NCI-H2171 (cell line): ENCODE data around the gene PDE7B.

Source experiments
- DNase-seq: peaks from one replicate; lab custom pipeline; 2025; lab: John Stamatoyannopoulos, UW

PDE7B gene

GRCh38 chr6:135890876-135891275 is 39.4 kb downstream of the PDE7B start:
- DNase-seq: no peak

DNA sequence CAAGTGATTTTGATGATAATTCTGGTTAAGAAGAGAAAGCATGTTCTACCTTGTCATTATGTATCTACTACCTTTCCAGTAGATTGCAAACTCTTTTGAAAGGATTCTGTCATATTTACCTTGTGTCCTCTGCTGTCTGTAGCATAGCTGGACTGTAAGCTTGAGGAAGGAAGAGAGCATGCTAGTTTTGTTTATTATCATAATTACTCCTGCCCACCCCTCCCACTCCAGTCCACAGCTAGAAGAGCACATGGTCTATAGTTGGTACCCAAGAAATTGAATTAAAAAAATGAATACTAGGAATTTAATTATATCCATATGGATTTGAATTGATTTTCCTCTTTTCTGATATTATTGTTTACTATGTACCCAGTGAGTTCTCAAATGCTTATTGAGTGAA is 40.2 kb downstream of the PDE7B start:
- DNase-seq: no peak

DNA sequence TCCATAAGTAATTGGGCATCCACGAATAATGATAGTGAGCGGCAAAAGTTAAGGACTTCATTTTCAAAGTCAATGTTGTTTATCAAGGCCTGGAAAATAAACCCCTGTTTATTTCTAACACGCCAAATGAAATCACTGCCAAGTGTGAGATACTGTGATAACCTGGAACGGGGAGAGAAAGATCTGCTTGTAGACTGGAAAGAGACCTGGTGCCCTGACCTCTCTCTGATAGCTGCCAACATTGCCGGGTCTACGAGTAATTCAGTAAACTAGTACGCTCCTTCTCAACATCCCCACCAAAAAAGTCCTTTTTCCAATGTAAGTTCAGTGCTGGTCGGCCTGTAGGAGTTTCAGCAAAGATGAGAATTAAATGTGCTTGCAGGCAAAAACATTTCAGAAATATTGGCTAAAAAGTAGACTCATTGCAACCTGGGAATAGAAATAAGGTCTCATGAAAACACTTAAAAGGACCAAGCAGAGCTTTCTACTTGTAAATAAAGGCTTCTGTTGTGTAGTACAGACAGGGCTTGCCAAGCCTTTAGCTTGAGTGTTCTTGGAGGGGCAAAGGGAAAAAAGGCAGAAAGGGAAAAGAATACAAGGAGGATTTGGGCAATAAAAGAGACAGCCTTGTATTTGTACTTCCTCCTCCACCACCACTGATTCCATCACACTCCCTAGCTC is 43.9 kb downstream of the PDE7B start:
- no peak for DNase-seq

DNA sequence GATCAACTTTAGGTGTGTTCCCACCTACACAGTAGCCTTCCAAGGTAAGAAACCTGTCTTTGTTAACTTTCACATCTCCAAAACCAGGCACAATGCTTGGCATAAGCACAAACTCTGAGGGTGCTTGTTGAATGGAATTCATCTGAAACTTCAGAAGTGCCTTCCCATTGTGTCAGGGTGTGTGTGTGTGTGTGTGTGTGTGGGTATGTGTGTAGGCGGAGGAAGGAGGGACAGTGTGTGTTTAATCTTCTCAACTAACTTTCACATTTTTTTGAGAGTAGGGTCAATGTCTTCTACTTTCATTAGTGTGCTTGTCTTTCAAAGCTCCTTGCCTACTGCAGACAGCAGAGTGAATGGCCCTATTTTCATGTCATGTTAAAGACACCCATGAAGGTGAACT is 45.6 kb downstream of the PDE7B start:
- no peak for DNase-seq

- DNase-seq: no peak
Observed at GRCh38 chr6:135901774-135902524, 50.4 kb downstream of the PDE7B start.

GRCh38 chr6:135902756-135903331 is 51.3 kb downstream of the PDE7B start:
- DNase-seq: no peak

GRCh38 chr6:135904666-135905065 is 53.2 kb downstream of the PDE7B start:
- no peak for DNase-seq

- no peak for DNase-seq
Observed at GRCh38 chr6:135905604-135906300, 54.3 kb downstream of the PDE7B start.

DNA sequence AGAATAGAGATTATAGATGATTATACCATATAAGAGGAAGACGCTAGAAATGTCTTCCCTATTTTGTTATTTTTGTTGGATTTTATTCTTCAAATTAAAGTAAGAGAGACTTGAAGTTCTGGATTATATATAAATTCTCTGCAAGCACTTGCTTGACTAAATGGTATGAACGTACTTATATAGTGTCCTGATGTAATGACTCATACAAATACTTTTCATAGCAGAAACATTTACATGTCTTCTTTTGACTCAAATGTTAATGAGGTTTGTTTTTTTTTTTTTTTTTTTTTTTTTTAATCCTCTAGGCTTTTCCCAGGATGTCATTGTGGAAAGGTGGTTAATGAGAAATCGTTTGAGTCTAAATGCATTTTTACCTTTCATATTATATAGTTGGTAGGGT is 55.0 kb downstream of the PDE7B start:
- no peak for DNase-seq

DNA sequence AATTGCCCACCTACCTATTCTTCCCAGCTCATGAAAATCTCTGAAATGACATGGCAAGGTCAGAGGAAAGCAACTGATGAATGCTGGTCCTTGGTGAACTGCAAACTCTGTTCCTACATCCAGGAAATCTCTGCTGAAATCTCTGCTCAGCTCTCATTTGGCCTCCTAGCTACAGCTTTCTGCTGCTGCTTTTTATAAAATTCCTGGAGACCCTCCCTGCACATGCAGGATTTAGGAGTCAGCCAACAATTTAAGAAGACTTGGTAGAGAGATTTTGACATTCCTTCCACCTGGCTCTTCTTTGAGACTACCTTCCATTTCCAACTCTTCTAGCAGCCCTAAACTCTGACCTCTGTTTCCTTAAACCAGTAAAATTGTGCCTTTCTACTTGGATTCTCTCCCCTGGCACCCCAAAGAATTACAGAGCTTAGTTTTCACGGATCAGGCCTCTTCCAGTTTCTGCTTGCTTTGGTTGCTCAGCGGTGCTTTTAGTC is 55.5 kb downstream of the PDE7B start:
- DNase-seq: no peak

DNA sequence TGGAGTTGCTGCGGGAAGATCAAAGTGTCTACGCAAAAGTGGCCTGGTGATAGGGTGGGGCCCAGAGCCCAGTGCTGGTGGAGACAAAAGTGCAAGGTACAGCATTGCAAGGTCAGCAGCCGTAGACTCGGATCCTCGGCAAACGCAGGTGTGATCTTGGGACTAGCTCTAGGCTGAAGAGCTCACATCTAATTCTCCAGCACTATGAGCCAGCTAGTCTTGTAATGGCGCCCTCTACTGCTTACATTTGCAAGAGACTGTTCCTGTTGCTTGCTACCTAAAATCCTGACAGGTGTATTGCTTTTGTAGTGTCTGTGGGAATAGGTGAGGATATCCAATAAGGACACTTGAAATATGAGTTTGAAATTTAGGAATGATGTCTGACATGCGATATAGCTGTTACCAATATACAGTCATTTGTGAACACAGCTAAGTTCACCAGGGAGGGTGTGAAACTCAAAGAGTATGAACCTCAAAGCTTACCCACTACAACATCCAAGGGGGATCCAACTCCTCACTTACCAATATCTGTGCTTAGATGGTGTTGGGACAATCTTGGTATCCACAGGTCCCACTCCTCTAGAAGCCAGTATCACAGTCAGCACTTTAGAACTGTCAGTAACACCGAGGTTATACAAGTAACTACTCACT is 58.4 kb downstream of the PDE7B start:
- DNase-seq: peak; percentile 25

GRCh38 chr6:135910790-135911618 is 59.5 kb downstream of the PDE7B start:
- DNase-seq: no peak

DNA sequence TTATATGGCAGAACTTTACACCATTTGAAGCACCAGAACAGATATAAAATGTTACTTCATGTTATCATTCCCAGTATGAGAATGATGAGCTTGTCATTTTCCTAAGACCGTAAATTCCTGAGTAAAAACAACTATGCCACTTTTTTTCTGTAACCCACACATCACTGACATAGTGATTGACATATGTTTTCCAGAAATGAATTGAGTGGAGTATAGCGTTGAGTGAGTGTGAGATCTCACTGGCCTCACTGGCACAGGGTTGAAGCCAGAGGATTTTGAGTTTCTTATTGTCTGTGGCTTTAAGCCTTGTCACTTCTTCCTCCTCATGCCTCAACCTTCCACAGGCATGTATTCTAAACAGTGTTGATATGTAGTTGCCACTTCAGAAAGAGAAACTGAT is 62.3 kb downstream of the PDE7B start:
- DNase-seq: no peak

- no peak for DNase-seq
Observed at GRCh38 chr6:135919026-135919425, 67.5 kb downstream of the PDE7B start.

DNA sequence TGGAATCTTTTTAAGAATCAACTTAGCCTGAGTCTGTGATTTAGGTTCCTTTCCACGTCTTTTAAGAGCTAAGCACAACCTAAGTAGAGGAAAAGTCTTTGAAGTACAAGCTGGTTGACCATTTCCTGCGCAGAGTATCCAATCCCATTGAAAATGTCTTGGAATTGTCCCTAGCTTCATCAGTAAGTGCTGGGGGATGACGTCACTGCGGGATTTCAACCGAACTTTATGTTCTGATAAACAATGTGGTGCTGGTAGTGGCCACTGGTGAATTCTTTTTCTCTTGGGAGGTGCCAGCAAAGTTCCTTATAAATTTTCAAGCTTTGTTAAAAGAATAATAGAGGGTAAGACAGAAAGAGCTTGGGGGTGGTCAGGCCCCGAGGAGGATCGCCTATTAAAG is 69.2 kb downstream of the PDE7B start:
- DNase-seq: no peak

DNA sequence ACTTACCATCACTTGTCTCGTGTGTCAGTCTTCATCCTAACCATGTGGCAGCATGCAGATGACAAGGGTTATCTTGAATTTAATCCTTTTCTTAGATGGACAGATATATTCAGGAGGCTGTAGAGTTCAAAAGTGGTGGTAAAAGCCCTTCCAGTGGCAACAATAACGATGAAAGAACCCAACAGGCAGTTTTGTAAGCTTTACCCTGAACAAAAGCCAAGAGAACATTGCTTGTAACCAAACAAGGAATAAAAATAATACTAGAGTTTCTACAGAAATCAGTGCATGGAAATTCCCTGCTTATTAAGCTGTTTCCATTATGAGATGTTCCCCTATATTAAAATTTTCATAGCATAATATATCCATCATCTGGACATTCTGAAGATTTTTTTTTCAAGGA is 69.7 kb downstream of the PDE7B start:
- DNase-seq: no peak

DNA sequence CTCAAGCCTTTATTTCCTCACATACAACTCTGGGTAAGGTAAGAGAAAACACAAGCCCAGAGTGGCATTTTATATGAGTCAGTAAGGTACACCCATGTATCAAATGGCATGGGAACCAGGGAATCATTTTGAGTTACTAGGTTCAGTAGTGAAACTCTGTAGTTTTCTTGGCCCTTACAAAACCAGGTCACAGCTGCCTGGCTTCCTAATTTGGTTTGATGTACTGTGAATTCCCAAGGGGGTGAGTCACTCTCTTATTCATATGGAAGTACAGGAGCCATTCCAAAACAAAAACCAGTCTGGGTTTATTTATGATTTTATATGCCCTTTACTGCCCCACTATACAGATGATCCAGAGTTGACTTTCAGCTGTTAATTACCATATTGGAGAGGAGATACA is 70.7 kb downstream of the PDE7B start:
- peak; percentile 1 for DNase-seq

- no peak for DNase-seq
Observed at GRCh38 chr6:135922746-135923145, 71.2 kb downstream of the PDE7B start.

GRCh38 chr6:135932651-135933050 is 81.2 kb downstream of the PDE7B start:
- no peak for DNase-seq

DNA sequence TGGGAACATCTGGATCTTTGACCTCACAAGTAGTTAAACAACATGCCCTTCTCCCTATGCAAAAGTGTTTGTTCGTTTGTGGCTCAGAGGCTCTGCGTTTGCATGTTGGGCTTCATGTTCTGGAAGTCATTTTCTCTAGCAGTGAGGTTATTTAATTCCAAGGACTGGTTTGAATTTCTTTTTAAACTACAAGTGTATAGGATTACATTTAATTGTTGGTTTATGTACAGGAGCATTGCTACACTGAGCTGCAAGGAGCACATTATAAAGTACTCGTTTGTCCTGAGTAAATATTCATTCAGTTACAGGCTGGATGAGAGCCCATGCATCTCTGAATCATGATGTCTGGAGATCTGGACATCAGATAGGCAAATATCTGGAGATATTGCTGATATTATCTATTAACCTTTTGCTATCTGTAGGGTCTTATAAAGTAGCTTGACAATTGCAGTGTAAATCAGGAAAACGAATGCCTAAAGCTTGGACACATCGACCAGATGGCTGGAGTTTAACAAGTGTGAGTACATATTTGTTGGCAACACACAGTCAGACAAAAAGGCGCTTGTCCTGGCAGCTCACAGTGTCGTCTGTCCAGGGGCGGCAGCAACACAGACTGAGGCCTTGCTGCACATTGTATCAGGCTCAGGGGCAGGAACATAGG is 84.6 kb downstream of the PDE7B start:
- DNase-seq: no peak

DNA sequence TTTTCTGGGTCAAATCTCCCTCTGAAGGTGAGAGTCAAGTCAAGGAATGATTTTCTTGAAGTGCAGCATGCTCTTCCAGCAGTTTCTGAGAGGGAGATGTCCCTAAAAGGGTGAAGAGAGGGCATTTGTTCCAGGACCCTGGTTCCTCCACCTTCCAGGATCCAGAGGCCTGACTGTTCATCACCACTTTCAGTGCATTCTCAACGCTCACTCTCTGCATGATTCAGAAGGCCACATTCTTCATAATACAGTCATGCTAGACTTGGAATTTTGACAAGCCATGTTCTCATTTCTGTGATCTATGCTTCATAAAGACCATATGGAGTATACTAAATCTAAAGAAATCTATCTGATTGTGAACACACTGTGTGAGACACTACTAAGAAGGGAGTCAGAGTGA is 85.1 kb downstream of the PDE7B start:
- no peak for DNase-seq
